B cell (primary cell): ENCODE results near the gene SALL3.

Experiments used
- CTCF ChIP-seq: fragments of 200-600 bp; IDR thresholded peaks from one replicate; pipeline ENCODE4 v1.8.0; 2022; ENCODE audit warnings: antibody characterized with exemption, mild to moderate bottlenecking
- EZH2 ChIP-seq: IDR thresholded peaks from 2 replicates; pipeline ENCODE4 v1.6.1; 2012; ENCODE audit warnings: borderline replicate concordance, low read depth, mild to moderate bottlenecking, moderate library complexity, low read length; ENCODE audit not compliant: insufficient read depth, poor library complexity, severe bottlenecking

GRCh38 chr18:78983512-78983911 lies 3.9 kb downstream of the SALL3 start:
- TF ChIP-seq CTCF (no peak), EZH2 (no peak)
